ENCODE data around the gene CEP250. TPM values are rescaled to one million over a fixed set of nuclear protein-coding genes. Genes with fewer than 3 reads are reported as not detected.
"Not testable (repeated sequence)": the region's sequence is repeated elsewhere in the genome, so short reads cannot be mapped to it uniquely, and the experiment has no call there.

The CEP250 gene
- polyA plus RNA-seq, 1 donor from 2014 or later: 22.0 TPM

DNA sequence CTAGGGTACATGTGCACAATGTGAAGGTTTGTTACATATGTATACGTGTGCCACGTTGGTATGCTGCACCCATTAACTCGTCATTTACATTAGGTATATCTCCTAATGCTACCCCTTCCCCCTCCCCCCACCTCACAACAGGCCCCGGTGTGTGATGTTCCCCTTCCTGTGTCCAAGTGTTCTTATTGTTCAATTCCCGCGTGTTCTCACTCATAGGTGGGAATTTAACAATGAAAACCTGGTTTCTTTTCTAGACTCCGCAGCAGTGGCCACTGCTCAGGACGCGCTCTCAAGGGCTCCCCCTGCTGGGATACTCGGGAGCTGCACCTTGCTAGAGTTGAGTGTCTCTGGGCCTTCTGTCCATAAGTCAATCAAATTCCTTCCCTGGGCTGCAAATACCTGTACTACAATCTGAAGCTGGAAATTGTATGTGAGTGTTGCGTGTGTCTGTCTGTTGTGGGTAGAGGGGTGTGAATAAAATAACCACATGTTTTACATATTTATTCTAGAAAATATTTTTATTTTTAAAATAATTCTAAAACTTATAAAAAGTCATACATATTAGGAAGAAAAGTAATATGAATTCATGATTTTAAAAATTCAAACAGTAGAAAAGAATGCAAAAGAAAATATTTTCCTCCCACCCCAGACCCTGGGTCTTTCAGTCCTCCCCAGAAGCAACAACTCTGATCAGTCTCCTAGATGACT, 8.2 kb upstream of the CEP250 start:
- Histone ChIP-seq H4K20me1 (ENCODE audit: insufficient read depth) (no peaks in the 10 kb centered on the region), H2AFZ (ENCODE audit: low read depth, low read length) (no peak overlapping the region), H3K4me3 (ENCODE audit: low read length) (no peak overlapping the region), H3K27me3 (ENCODE audit: insufficient read depth, low read depth, low read length) (no peaks in the 10 kb centered on the region), H3K9me2 (ENCODE audit: insufficient read depth, low read length) (no peaks in the 10 kb centered on the region), H3K9ac (ENCODE audit: low read length) (no peak overlapping the region), H3K27ac (ENCODE audit: low read length) (no peak overlapping the region), H3K9me3 (ENCODE audit: low read length) (no peaks in the 10 kb centered on the region), H3F3A (ENCODE audit: insufficient read depth, low read length, poor library complexity, severe bottlenecking) (no peaks in the 10 kb centered on the region), H3K4me2 (ENCODE audit: low read length) (no peak overlapping the region), H3K79me2 (replicated peaks; ENCODE audit: insufficient read depth, low read length) (no peaks in the 10 kb centered on the region), H3K36me3 (ENCODE audit: insufficient read depth, low read length) (no peaks in the 10 kb centered on the region)
- TF ChIP-seq SMC3 (conservative IDR thresholded peaks at IDR 0.05; ENCODE audit: poor library complexity): peak; percentile 74
- TF ChIP-seq POLR2AphosphoS5 (IDR thresholded peaks at IDR 0.05): no peak
- TF ChIP-seq, protein P1, sequence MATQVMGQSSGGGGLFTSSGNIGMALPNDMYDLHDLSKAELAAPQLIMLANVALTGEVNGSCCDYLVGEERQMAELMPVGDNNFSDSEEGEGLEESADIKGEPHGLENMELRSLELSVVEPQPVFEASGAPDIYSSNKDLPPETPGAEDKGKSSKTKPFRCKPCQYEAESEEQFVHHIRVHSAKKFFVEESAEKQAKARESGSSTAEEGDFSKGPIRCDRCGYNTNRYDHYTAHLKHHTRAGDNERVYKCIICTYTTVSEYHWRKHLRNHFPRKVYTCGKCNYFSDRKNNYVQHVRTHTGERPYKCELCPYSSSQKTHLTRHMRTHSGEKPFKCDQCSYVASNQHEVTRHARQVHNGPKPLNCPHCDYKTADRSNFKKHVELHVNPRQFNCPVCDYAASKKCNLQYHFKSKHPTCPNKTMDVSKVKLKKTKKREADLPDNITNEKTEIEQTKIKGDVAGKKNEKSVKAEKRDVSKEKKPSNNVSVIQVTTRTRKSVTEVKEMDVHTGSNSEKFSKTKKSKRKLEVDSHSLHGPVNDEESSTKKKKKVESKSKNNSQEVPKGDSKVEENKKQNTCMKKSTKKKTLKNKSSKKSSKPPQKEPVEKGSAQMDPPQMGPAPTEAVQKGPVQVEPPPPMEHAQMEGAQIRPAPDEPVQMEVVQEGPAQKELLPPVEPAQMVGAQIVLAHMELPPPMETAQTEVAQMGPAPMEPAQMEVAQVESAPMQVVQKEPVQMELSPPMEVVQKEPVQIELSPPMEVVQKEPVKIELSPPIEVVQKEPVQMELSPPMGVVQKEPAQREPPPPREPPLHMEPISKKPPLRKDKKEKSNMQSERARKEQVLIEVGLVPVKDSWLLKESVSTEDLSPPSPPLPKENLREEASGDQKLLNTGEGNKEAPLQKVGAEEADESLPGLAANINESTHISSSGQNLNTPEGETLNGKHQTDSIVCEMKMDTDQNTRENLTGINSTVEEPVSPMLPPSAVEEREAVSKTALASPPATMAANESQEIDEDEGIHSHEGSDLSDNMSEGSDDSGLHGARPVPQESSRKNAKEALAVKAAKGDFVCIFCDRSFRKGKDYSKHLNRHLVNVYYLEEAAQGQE (IDR thresholded peaks at IDR 0.05; ENCODE audit: borderline replicate concordance): no peak
- peak; percentile 67 for TF ChIP-seq RAD21 (conservative IDR thresholded peaks at IDR 0.05)
- TF ChIP-seq EZH2 (IDR thresholded peaks at IDR 0.05; ENCODE audit: borderline replicate concordance, insufficient read depth, low read length, poor library complexity, severe bottlenecking): no peak
- TF ChIP-seq TAF1 (IDR thresholded peaks at IDR 0.05; ENCODE audit: low read depth): no peak
- TF ChIP-seq MXI1 (conservative IDR thresholded peaks at IDR 0.05; ENCODE audit: poor library complexity, severe bottlenecking): no peak
- TF ChIP-seq EP300 (conservative IDR thresholded peaks at IDR 0.05; ENCODE audit: poor library complexity, severe bottlenecking): no peak
- TF ChIP-seq, protein P2, sequence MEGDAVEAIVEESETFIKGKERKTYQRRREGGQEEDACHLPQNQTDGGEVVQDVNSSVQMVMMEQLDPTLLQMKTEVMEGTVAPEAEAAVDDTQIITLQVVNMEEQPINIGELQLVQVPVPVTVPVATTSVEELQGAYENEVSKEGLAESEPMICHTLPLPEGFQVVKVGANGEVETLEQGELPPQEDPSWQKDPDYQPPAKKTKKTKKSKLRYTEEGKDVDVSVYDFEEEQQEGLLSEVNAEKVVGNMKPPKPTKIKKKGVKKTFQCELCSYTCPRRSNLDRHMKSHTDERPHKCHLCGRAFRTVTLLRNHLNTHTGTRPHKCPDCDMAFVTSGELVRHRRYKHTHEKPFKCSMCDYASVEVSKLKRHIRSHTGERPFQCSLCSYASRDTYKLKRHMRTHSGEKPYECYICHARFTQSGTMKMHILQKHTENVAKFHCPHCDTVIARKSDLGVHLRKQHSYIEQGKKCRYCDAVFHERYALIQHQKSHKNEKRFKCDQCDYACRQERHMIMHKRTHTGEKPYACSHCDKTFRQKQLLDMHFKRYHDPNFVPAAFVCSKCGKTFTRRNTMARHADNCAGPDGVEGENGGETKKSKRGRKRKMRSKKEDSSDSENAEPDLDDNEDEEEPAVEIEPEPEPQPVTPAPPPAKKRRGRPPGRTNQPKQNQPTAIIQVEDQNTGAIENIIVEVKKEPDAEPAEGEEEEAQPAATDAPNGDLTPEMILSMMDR (IDR thresholded peaks at IDR 0.05; ENCODE audit: poor library complexity, severe bottlenecking): peak; percentile 79

DNA sequence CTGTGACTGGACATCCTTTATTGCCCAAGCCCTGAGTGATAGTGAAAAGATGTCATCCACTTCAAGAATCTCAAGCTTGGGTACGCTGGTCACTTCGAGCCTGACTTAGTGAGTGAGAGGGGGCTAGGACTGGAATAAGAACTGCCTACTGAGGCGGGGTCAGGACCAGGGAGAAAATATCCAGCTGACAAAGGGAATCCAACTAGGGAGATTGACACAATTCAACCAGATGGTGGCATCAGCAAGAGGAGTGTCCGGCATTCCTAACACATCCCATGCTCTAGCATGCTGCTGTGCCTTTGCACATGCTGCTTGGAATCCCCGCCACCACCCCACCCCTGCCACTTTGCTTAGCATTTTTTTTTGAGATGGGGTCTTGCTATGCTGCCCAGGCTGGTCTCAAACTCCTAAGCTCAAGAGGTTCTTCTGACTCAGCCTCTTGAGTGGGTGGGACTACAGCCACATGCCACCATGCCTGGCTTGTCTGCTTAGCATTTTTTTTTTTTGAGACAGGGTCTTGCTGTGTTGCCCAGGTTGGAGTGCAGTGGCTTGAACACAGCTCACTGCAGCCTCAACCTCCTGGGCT, 6.5 kb upstream of the CEP250 start:
- Histone ChIP-seq H3K4me2 (ENCODE audit: low read length) (no peak overlapping the region), H3K9me3 (ENCODE audit: low read length) (no peaks in the 10 kb centered on the region), H2AFZ (ENCODE audit: low read depth, low read length) (no peak overlapping the region), H3K27ac (ENCODE audit: low read length) (no peak overlapping the region), H3K79me2 (replicated peaks; ENCODE audit: insufficient read depth, low read length) (no peaks in the 10 kb centered on the region), H3K4me3 (ENCODE audit: low read length) (no peak overlapping the region), H3K27me3 (ENCODE audit: insufficient read depth, low read depth, low read length) (no peaks in the 10 kb centered on the region), H4K20me1 (ENCODE audit: insufficient read depth) (no peaks in the 10 kb centered on the region), H3K9ac (ENCODE audit: low read length) (no peak overlapping the region), H3K36me3 (ENCODE audit: insufficient read depth, low read length) (no peaks in the 10 kb centered on the region), H3F3A (ENCODE audit: insufficient read depth, low read length, poor library complexity, severe bottlenecking) (no peaks in the 10 kb centered on the region), H3K9me2 (ENCODE audit: insufficient read depth, low read length) (no peaks in the 10 kb centered on the region)
- TF ChIP-seq, protein P2 (IDR thresholded peaks at IDR 0.05; ENCODE audit: poor library complexity, severe bottlenecking): no peak
- TF ChIP-seq RAD21 (conservative IDR thresholded peaks at IDR 0.05) (no peak), EP300 (conservative IDR thresholded peaks at IDR 0.05; ENCODE audit: poor library complexity, severe bottlenecking) (no peak), EZH2 (IDR thresholded peaks at IDR 0.05; ENCODE audit: borderline replicate concordance, insufficient read depth, low read length, poor library complexity, severe bottlenecking) (no peak), POLR2AphosphoS5 (IDR thresholded peaks at IDR 0.05) (no peak), TAF1 (IDR thresholded peaks at IDR 0.05; ENCODE audit: low read depth) (no peak), MXI1 (conservative IDR thresholded peaks at IDR 0.05; ENCODE audit: poor library complexity, severe bottlenecking) (no peak), SMC3 (conservative IDR thresholded peaks at IDR 0.05; ENCODE audit: poor library complexity) (no peak)
- TF ChIP-seq, protein P1 (IDR thresholded peaks at IDR 0.05; ENCODE audit: borderline replicate concordance): no peak

DNA sequence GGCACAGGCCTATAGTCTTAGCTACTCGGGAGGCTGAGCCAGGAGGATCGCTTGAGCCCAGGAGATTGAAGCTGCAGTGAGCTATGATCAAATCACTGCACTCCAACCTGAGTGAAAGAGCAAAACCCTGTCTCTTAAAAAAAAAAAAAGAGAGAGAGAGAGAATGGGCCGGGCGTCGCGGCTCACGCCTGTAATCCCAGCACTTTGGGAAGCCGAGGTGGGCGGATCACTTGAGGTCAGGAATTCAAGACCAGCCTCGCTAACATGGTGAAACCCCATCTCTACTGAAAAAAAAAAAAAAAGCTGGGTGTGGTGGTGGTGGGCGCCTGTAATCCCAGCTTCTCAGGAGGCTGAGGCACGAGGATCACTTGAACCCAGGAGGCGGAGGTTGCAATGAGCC, 5.5 kb upstream of the CEP250 start:
- not testable (repeated sequence) for H3K27ac ChIP-seq (ENCODE audit: low read length); H3K79me2 ChIP-seq (replicated peaks; ENCODE audit: insufficient read depth, low read length); H3K36me3 ChIP-seq (ENCODE audit: insufficient read depth, low read length); H3F3A ChIP-seq (ENCODE audit: insufficient read depth, low read length, poor library complexity, severe bottlenecking); H3K9ac ChIP-seq (ENCODE audit: low read length); H2AFZ ChIP-seq (ENCODE audit: low read depth, low read length); H3K4me2 ChIP-seq (ENCODE audit: low read length); H3K9me3 ChIP-seq (ENCODE audit: low read length); H3K9me2 ChIP-seq (ENCODE audit: insufficient read depth, low read length); H3K27me3 ChIP-seq (ENCODE audit: insufficient read depth, low read depth, low read length); H4K20me1 ChIP-seq (ENCODE audit: insufficient read depth); H3K4me3 ChIP-seq (ENCODE audit: low read length)

All from neural cell (in vitro differentiated cells).